Lower leg skin (tissue), 4 donors: Measurements from ENCODE around the gene ACOXL. TPM values are rescaled to one million over a fixed set of nuclear protein-coding genes. Genes with fewer than 3 reads are reported as not detected.

ENCODE experiments used
- DNase-seq, 2 donors: peaks; one replicate each; pipeline ENCODE4 v3.0.0-alpha.2; 2019; ENCODE audit warnings: low spot score in 2 of 2
- H3K4me3 ChIP-seq: fragments of 200-600 bp; sonication (generic); 2 replicates; pipeline ENCODE4 v1.5.1; 2017; ENCODE audit warnings: mild to moderate bottlenecking, low read depth; ENCODE audit not compliant: poor library complexity, severe bottlenecking
- POLR2A ChIP-seq, 2 donors: fragments of 450-650 bp; IDR thresholded peaks; one replicate each; pipeline ENCODE4 v1.6.1; 2016 to 2017; ENCODE audit warnings: antibody characterized with exemption in 2 of 2, mild to moderate bottlenecking in 1 of 2, moderate library complexity in 1 of 2
- WGBS, 2 donors: methylation state at CpG; one replicate each; pipeline ENCODE4 v1.1.5; 2018; 5-methylcytosine and 5-hydroxymethylcytosine counted together
- intact Hi-C: fragments of 100-400 bp; cut with DNase I; formaldehyde crosslinking; loops from one replicate; pipeline ENCODE4 v1.15.0; 2023; ENCODE audit warnings: low total_unique reads
- total RNA-seq, 4 donors: library from RNA; depleted of rRNA; stranded (reverse); fragments of >200 nt; gene quantifications; one replicate each; pipeline ENCODE4 v1.1.0, GENCODE V29; 2016
- TF ChIP-seq, protein P1 (sequence below), 3 donors: fragments of 450-650 bp; IDR thresholded peaks; one replicate each; pipeline ENCODE4 v1.5.1; 2016; ENCODE audit warnings: antibody characterized with exemption in 3 of 3, mild to moderate bottlenecking in 3 of 3, moderate library complexity in 2 of 3

Gene ACOXL
- total RNA-seq, 4 donors from 2014 or later: not detected

DNA sequence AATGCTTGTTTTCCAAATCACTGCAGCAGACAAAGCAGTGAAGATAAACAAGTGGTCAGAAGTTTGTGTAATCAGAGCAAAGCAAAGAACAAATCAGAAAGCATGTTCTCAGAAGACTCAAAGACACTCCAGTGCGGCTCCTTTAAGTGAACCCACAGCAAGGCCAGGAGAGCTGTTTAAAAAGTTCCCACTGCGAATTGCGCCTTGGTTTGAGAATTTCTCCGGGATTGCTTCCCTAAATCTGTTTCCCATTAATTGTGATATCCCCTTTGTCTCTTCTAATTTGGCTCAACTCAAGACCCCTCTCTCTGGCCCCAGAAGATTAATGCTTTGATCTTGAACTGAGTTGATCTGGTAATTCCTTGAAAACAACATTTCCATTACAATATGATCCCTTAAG, 265.9 kb downstream of the ACOXL start:
- TF ChIP-seq, protein P1, sequence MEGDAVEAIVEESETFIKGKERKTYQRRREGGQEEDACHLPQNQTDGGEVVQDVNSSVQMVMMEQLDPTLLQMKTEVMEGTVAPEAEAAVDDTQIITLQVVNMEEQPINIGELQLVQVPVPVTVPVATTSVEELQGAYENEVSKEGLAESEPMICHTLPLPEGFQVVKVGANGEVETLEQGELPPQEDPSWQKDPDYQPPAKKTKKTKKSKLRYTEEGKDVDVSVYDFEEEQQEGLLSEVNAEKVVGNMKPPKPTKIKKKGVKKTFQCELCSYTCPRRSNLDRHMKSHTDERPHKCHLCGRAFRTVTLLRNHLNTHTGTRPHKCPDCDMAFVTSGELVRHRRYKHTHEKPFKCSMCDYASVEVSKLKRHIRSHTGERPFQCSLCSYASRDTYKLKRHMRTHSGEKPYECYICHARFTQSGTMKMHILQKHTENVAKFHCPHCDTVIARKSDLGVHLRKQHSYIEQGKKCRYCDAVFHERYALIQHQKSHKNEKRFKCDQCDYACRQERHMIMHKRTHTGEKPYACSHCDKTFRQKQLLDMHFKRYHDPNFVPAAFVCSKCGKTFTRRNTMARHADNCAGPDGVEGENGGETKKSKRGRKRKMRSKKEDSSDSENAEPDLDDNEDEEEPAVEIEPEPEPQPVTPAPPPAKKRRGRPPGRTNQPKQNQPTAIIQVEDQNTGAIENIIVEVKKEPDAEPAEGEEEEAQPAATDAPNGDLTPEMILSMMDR (IDR thresholded peaks at IDR 0.05): no peak
- no peak for TF ChIP-seq POLR2A (IDR thresholded peaks at IDR 0.05)
- 29 to 43% methylated on average over 4 of the region's 4 CpGs for WGBS, 2 donors
- no peak overlapping the region for H3K4me3 ChIP-seq
- intact Hi-C loops: no loop called here
- no peak for DNase-seq

DNA sequence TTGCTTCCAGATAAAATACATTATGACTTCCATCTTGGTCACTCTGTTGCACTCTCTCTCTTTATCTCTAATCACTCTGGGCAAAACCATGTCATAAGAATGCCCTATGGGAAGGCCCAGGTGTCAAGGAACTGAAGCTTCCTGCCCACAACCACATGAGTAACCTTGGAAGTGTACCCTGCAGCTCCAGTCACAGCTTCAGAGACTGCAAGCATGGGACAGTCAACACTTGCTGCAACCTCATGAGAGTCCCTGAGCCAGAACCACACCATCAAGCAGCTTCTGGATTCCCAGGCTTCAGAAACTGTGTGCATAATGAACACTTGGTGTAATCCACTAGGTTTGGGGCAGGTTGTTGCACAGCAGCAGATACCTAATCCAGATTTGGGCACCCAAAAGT, 267.3 kb downstream of the ACOXL start:
- TF ChIP-seq, protein P1 (IDR thresholded peaks at IDR 0.05): no peak
- no peak for TF ChIP-seq POLR2A (IDR thresholded peaks at IDR 0.05)
- intact Hi-C loops: no loop called here
- no peak overlapping the region for H3K4me3 ChIP-seq
- DNase-seq: no peak

DNA sequence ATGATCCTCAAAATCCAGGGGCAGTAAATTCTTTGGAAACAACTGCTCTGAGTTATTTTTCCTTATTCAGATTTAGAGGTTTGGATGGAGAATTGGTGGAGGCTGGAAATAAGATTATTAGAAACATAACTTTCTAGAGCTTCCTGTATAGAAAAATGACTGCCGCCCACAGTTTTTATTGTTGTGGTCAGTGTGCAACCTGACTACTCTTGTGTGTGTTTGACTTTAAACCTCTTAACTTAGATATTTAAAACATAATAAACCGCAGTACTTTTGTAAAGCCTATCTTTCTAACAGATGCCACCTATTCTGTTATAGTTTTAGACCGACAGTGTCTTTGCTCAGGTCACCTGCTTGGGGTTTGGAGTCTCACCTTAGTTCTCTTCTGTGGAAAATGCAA, 272.9 kb downstream of the ACOXL start:
- TF ChIP-seq, protein P1 (IDR thresholded peaks at IDR 0.05): no peak
- no peak for TF ChIP-seq POLR2A (IDR thresholded peaks at IDR 0.05)
- 88 to 92% methylated on average over 3 of the region's 3 CpGs for WGBS, 2 donors
- no peak for DNase-seq
- H3K4me3 ChIP-seq: no peak overlapping the region
- intact Hi-C loops: no loop called here

DNA sequence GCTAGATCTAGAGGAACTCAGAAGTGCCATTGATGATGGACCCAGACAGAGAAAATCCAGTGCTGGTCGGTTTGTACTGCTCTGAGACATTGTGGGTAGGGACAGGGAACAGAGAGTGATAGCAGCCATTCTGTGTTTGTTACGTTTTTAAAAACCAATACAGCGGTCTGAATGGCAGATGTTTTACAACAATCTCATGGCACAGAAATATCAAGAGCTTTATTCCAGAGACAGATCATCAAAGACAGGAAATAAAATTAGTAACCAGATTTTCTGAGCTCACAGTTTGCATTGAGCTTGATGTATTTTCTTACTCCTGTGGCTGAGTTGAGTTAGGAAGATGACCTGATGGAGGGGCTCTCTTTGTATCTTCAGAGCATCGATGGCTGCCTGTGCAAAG, 273.4 kb downstream of the ACOXL start:
- H3K4me3 ChIP-seq: no peak overlapping the region
- no peak for DNase-seq
- TF ChIP-seq, protein P1 (IDR thresholded peaks at IDR 0.05): no peak
- no peak for TF ChIP-seq POLR2A (IDR thresholded peaks at IDR 0.05)
- intact Hi-C loops: no loop called here
- 73% methylated on average over 4 of the region's 4 CpGs for WGBS, 2 donors

DNA sequence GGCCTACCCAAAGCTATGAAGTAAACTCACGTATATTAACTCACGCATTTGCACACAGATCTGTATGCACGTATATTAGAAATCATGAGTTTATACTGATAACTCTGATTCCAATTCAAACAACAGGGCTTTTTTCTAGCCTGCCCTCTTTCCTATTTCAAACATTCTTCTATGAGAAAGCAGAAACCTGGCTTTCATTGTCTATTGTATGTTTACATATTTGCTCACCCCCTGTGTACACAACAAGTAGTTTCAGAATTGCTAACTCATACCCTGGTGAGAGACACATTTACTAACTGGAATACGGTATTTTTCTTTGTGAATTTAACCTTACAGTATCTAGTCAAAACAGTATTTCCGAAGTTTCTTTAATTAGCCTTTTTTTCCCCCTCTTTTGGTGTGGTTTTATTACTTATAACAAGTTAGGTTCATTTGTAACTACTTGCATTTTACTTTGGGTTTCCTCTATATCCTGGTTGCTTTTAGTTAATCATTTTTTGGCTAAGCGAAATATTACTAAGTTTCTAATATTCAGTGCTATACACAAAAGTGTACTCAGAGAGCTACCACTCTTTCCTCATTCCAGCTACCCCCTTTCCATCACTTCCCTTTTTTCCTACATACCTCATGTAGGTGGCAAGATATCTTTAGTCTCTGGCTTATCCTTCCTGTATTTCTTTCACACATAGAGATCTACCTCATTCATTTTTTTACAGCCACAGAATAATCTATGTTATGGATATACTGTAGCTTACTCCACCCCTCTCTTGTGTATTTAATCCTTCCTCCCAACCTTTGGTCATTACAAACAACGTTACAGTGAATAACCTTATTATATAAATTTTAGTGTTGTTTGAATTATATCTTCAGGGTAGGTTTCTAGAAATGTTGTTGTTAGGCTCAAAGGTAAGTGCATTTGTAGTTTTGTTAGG, 275.6 kb downstream of the ACOXL start:
- intact Hi-C loops: no loop called here
- no peak for DNase-seq
- WGBS, 2 donors: 83 to 91% methylated on average over 7 of the region's 7 CpGs
- no peak for TF ChIP-seq POLR2A (IDR thresholded peaks at IDR 0.05)
- TF ChIP-seq, protein P1 (IDR thresholded peaks at IDR 0.05): no peak
- H3K4me3 ChIP-seq: no peak overlapping the region

DNA sequence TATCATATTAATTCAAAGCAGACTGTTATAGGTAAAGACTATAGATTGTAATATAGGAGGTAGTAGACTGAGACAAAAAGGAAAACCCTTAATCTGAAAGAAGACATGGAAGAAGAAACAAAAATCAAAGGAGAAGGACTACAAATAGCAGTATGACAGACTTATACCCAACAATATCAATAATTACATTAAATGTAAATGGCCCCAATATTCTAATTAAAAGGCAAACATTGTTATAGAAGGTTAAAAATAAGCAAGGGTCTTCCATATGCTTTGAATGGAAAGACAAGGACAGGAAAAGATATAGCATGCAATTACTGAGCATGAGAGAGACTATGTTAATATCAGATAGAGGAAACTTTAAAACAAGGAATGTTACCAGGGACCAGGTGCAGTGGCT, 278.8 kb downstream of the ACOXL start:
- no peak overlapping the region for H3K4me3 ChIP-seq
- intact Hi-C loops: no loop called here
- TF ChIP-seq POLR2A (IDR thresholded peaks at IDR 0.05): no peak
- TF ChIP-seq, protein P1 (IDR thresholded peaks at IDR 0.05): no peak
- no peak for DNase-seq
